NOMO-1 (cell line): ENCODE measurements around the gene MRPS18C.
A peak's percentile ranks its signal among the peaks of the same experiment; 100 is the strongest.

Source experiments
- DNase-seq, 2 experiments: peaks; one replicate each; lab custom pipeline; 2025; ENCODE audit not compliant: unreplicated experiment in 2 of 2; lab: John Stamatoyannopoulos, UW

Gene MRPS18C

DNA sequence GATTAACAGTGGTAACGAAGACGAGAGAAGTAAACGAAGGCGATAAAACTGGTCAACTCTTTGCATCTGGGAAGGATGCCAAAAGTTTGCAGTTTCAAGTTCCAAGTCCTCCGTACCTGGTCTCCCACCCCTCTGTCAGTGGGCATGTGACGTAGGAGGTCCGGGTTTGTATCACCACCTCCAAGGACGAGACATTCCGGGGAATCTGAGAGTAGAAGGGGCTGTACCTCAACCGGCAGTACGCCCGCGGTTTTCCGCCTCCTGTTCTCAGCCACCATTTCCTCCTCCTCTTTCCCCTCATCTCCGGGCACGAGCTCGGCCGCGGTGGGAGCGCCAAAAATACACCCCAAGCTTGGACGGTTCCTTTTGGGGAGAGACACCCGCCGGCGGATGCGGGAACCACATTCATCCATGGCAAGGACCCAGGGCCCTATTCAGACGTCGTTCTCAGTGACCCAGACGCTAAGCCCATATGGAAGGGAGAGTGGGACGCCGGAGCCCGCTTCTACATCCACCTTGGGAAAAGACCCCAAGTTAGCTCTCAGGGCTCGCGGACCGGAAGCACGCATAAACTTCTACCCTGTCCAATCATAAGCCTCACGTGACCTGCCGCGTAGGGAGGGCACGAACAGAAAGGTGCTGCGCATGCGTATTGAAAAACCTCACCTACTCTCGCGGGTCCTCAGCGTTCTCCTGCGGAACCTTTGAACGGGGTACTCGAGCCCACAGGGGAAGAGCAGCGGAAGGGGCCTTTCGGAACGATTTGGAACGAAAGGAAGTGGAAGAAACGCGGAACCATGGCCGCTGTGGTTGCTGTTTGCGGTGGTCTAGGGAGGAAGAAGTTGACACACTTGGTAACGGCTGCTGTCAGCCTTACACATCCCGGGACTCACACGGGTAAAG is at the start of gene MRPS18C, which contains the start of gene HELQ:
MRPS18C (plus strand) TSS at position 778 of the 903 bp plus-strand sequence; CDS start at position 798, 20 bp downstream.
HELQ (minus strand) TSS at position 543 of the 903 bp plus-strand sequence; CDS start at position 413, 130 bp downstream.
- peak; percentile 95 to 99 for DNase-seq

DNA sequence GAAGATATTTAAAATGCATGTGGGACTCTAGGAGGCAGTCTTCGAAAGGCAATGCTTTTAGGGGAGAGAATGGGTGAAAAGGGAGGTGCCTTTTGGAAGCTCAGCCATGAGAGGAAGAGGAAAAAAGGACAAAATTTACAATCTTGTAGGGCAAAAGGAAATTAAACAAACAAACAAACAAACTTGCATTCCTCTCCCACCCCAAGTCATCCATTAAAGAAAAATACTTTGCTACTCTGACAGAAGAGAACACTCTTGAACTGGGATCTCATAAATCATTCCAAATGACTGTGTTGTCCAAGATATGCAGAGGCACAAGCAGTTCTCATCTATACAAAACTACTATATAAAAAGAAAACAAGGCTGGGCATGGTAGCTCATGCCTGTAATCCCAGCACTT is 47.0 kb upstream of the MRPS18C start:
- DNase-seq, result no peak

DNA sequence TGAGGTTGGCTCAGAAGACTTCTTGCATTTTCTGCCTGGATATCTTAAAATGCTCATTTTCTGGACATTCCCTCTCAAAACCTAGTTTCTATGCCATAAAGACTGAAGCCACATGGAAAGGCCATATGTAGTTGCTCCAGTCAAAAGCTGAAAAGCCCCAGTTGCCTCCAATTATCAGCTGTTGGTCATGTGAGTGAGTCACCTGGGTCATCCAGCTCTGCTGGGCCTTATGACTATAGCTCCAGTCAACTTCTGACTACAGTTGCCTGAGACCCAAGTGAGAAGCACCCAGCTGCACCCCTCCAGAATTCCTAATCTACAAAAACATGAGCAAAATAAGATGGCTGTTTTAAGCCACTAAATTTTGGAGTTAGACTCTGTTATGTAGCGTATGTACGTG is 42.2 kb upstream of the MRPS18C start:
- DNase-seq, result no peak

DNA sequence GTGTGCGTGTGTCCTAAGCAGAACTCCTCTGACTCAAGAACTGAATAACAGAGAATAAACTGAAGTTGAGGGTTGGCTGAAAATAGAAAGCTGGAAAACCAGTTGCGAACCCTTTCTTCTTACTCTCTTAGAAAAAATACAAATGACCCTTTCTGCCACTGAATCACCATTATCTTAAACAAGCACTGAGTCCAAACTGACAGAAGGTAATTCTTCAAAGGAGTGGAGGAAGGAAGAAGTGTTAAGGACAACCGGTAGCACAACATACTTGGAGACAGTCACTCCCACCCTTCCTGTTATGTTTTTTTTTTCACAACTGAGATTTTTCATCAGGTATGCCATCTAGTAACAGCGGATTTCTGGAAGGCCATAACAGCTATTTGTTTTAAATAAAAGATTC is 38.3 kb upstream of the MRPS18C start:
- no peak for DNase-seq

DNA sequence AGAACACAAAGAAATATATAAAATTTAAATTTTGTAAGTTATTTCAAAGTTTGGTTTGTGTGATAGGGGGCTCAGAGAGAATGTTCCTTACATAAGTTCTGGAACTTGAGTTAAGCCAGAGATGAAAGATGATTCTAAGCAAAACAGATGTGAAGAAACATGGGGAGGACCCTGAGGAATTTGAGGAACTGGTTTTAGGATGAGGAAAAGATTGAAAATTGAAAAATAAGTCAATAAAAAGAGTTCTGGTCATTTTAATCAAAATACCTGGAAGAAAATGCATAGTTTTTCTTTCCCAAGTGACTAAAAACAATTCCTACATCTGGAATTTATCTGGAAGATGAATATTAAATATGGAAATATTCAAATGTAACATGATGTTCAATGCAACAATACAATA is 37.6 kb upstream of the MRPS18C start:
- DNase-seq, result no peak

DNA sequence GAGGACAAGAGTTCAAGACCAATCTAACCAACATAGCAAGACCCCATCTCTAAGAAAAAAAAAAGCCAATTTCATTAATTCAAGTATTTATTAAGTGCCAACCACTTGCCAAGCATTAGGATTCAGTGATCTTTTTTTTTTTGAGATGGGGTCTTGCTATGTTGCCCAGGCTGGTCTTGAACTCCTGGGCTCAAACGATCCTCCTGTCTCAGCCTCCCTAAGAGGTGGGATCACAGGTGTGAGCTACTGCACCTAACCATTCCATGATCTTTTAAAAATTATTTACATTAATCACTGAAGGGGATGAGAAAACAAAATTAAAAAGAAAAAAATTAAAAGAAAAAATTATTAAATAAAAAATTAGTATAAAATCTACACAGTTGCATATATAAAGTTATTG is 24.7 kb upstream of the MRPS18C start:
- no peak for DNase-seq

DNA sequence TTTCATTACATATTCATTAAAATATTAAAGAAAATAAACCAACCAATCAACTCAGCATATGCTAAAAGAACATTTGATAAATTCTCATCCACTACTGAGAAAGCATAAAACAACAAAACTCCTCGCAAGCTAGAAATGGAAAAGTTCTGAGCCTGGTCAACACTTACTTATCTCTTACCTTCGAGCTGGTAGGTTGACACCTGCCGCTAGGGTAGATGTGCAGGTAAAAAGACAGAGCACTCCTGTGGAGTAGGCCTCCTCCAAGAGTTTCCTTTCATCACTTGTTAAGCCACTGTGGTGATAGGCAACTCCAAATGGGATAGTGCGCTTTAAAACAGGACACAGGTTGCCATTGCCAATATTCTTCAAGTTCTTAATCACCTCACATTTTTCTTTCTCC is 19.2 kb upstream of the MRPS18C start:
- DNase-seq, result no peak

DNA sequence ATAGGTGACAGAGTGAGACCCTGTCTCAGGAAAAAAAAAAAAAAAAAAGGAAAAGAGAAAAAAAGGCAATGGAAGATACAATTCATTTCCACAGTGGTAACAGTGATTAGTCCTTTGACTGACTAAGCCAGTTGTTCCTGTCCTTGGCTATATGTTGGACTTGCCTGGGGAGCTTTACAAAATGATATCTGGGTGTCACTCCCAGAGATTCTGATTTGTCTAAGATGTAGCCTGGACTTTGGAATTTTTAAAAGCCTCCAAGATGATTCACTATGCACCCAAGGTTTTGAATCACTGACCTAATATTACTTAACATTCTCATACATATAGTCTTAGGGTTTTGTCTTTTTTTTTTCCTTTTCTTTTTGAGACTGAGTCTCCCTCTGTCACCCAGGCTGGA is 17.1 kb upstream of the MRPS18C start:
- no peak for DNase-seq

DNA sequence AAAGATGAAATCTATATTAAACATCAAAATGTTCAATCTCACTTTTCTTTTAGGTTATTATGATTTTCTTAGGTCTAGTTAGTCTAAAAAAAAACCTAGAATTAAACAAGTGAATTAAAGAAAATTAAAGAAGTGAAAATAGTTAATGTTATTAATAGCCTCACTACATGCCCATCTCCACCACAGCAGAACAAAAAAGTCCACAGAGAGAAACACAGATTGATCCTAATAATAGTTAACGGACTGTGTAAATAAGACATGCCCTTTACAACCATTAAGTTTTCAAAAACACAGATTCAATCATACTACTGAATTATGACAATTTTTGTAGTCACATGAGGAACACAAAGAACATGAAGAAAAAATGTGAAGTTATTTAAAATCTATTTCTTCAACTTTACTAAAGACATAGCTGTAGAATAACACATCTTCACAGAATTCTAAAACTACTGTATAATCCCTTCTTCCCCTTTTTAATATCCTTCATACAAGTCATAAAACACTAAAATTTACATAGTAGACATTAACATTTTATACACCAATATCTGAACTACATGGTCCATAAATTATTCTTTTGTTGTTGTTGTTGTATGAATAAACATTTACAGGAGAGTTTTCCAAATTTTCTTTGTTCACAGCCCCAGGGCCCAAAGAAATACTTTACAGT is 15.6 kb upstream of the MRPS18C start:
- no peak for DNase-seq

DNA sequence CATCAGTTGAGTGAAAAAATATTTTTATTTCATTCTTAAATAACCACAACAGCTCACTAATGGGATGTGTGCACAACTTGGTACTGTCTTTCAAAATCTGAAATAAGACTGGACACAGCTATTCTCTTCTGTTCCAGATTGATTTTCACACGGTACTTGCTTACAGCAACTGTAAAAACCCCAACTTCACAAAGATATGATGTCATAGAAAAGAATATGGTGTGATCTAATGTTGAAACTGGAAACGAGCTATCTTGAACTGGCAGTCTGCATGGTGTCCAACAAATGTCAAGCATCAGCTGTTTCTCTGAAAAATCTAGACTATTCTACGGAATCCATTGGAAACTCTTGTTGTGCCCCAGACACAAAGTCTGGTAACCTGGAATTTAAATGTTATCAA is 15.0 kb upstream of the MRPS18C start:
- no peak for DNase-seq

DNA sequence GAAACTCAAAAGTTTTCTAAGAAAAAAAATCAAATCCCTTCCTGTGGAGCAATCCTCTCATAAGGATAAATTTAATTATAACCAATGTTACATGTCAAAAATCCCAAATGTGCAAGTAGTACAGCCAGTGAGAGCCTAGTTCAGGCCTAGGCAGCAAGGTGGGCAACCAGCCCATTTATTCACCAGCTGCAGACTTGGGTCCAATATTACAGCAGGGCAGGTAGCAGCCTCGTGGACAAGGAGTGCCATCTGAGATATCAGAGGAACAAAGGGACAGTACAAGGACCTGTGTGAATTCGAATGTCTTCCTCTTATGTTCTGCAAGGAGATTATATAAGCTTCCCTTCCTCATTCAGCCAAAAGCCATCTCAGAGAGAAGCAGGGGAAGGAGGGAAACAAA is 6.8 kb upstream of the MRPS18C start:
- DNase-seq, result no peak

DNA sequence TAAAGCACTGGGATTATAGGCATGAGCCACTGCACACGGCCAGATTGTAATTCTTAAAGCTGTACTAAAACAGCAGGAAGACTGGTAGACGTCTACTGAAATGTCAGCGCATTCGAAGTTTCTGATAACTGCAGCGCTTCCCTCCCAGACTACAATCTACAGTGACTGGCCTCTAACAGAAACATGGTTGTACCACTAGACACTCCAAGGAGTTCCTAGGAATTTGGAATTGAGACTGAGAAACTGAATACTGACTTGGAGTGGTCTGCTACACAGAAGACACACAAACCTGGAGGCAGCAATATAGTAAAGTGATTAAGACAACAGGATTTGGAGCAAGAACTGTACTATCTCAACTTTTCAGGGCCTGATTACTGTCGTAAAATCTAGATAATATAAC is 1.2 kb upstream of the MRPS18C start:
- peak in 1 of 2 experiments; percentile 41 for DNase-seq

DNA sequence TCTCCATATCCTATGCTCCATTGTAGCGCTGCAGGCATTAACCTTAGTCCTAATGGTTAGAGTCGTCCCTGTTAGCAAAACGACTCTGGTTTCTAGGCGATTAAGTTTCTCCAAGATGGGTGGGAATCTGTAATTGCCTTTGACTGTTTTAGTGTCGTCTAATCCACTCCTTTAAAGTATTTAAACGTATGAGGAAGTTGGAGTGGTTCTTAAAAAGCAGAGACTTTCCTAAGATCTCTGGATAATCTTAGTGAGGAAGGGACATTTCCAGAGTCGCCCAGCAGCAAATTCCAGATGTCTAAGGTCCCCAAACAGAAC is 285 bp downstream of the MRPS18C start:
- peak in 1 of 2 experiments; percentile 58 for DNase-seq

DNA sequence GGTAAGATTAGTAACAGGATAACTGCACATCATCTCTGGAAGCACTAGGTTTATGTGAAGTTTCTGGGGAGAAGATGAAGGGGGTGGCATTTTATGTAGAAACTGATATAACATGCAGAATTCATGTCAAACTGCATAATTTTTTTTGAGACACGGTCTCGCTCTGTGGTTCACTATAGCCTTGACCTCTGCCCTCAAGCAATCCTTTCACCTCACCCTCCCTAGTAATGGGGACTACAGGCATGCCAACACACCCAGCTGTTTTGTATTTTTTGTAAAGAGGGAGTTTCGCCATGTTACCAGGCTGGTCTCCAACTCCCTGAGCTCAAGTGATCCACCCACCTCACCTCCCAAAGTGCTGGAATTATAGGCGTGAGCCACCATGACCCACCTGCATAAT is 17.6 kb downstream of the MRPS18C start:
- no peak for DNase-seq

DNA sequence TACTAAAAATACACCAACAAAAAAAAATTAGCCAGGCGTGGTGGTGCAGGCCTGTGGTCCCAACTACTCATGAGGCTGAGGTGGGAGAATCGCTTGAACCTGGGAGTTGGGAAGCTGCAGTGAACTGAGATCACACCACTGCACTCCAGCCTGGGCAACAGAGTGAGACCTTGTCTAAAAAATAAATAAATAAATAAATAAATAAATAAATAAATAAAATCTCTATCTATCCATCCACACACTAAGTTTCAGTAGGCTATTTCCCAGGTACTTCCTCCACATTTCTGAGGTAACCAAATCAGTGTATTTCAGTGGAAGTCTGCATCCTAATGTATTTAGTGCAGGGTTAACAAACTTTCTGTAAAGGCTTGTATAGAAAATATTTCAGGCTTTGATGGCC is 18.1 kb downstream of the MRPS18C start:
- no peak for DNase-seq

DNA sequence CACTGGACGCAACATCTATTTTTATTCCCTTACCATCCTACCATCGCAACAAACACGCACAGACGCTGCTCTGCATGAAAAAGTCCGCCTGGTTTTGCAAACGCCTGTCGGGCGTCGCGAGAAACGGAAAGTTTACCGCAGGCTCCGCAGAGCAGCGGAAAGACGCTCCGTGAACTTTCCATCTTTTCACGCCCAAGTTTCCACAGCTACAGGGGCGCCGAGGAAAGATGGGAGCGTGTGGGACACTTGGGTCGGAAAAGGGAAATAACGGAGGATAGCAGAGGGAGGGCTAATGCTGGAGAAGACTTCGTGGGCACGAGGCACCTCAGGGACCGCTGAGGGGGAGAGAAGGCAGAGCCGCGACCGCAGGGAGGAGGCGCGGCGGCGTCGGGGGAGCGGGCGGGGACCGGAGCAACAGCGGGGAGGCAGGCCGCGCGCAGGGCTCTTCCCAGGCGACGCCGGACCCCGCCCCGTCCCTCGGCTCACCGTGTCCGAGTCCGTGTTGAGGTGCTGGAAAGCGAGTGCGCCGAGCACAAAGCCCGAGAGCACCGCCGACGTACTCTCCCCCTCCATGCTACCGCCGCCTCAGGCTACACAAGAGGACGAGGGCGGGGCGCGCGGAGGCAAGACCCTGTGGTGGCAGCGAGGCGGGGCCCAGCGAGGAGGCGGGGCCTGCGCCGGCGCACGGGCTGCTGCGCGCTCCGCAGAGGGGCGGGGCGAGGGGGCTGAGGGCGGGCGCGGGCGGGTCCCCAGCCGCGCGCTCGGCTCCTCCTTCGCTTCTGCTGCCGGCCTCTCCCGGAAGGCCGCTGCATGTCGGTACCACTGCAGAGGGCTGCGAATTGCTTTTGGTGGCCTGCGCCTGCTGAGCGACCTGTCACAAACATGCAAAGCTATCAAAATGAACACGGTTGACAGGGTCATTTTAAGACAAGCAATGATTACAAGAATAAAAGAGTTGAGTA is 28.9 kb downstream of the MRPS18C start, which contains the start of gene ABRAXAS1:
ABRAXAS1 (minus strand) TSS at position 601 of the 962 bp plus-strand sequence; CDS start at position 573, 28 bp downstream.
- DNase-seq, result peak; percentile 91 to 96

DNA sequence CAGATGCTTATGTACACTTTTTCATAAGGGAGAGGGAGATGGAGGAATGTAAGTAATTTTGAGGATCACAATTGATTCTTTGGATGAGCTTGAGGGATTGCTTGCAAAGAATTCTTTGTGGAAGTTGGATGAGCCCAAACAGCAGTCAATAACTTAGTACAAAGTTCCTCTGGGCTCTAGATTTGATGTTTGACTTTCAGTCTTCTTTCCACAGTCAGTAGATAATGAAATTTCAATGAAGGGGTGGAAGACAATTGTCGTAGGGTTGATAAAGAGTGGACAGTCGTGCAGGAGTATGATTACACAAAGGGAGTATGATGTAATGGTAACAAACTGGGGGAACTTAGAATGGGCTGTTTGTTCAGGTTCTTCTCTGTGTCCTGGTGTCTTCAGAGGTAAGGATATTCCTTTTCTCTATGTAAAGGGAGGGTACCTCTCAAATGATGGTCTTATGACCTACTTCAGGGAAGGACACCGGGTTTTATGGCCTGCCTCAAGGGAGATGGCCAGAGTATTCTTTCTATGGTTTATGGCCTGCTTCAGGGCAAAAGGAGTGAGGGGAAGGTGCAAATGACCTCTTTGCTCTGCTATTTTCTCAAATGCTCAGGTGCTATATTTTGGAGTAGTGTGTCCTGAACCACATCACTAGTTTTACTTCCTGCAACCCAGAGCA is 30.7 kb downstream of the MRPS18C start:
- no peak for DNase-seq

DNA sequence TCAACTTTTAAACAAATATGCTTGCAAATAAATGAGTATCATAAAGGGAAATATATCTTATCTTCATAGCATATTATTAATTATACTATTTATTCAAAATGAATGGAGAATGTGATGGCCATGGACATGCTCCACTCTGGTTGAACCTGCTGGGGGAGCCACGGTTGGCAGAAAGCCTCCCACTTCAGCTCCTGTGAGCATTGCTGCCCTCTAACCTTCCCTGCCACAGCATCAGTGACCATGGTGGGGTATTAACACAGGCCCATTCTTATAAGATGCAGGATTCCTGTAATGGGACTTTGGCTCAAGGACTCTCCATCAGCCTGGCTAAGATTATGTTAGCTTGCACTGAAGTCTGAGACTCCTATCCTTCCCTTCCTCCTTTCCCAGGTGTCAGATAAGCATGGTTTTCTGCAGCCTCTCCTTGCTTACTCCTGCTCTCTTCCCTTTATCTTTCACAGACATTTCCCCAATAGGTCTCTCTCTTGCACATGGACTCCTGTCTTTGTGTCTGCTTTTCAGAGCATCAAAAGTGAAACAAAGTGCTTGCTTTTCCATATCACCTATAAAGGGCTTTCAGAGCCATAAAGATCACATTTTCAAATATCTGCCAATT is 34.0 kb downstream of the MRPS18C start:
- DNase-seq, result no peak

DNA sequence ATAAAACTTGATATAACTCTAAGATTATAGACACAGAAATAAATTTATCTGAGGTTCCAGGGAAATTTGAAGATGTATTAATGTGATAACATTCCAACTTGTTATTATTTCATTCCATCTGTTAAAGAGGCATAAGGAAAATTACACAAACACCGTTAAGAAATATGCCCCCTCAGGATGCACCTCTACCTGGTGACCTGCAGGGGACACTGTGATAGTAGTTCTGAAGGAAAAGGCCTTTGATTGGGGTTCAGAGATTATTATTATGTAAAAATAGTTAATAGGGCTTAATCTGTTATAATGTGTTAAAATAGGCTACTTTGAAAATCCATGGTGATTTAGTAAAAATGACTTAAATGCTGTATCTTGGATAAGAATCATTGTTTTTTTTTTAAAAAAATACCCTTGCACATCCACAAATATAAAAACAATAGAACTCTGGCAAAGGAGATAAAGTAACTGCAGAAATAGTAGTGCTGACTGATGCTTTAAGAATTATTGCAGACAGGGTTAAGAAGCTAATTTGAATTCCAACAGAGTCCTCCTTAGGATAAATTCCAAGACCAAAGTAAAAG is 35.1 kb downstream of the MRPS18C start:
- peak in 1 of 2 experiments; percentile 6 for DNase-seq
